ENCODE data around the gene DCK.

DCK gene

GRCh38 chr4:71064521-71064920 lies 71.1 kb downstream of the DCK start:
- DNase-seq (ENCODE audit: low spot score): no peak

GRCh38 chr4:71065991-71066510 lies 72.6 kb downstream of the DCK start:
- DNase-seq (ENCODE audit: low spot score): no peak

- DNase-seq (ENCODE audit: low spot score): no peak
Observed at GRCh38 chr4:71066737-71067716, 73.6 kb downstream of the DCK start.

GRCh38 chr4:71069063-71069462 lies 75.6 kb downstream of the DCK start:
- DNase-seq (ENCODE audit: low spot score): no peak

GRCh38 chr4:71070015-71070414 lies 76.6 kb downstream of the DCK start:
- no peak for DNase-seq (ENCODE audit: low spot score)

GRCh38 chr4:71074452-71075299 lies 81.2 kb downstream of the DCK start:
- no peak for DNase-seq (ENCODE audit: low spot score)
